ENCODE data around the gene WDR19.
A peak's percentile ranks its signal among the peaks of the same experiment; 100 is the strongest.
"Not testable (repeated sequence)": the region's sequence is repeated elsewhere in the genome, so short reads cannot be mapped to it uniquely, and the experiment has no call there.

Gene WDR19

DNA sequence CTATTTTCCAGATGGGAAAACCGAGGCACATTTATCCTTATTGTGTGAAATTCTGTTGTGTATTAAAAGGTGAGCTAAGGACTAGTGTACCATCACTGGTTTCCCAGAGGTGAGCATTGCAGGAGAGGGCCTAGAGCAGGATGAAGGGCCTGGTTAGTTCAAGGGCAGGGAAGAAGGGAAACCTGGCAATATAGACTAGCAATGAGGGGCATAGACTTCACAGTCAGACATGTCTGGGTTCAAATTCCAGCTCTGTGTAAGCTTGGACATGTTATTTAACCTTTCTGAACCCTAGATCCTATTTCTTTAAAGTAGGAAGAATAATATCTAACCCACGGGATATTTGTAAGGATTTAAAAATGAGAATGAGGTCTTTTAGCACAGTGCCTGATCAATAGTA lies 50.8 kb downstream of the WDR19 start:
- DNase-seq (ENCODE audit: low spot score): no peak

DNA sequence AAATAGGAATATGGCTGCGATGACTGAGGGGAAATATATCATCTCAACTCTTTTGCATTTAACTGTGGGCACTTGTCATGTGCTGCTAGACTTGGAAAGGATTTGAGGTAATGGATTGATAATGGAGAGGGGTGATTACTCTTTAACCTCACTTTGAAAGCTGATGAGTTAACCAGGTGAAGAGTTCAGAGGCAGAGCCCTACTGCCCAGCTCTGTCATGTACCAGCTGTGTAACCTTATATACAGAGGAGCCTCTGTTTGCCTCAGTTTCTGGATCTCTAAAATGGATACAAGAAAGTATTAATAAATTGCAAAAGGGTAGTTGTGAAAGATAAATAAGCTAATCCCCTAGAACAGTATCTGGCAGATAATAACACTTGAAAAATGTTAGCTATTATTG lies 51.5 kb downstream of the WDR19 start:
- DNase-seq (ENCODE audit: low spot score): no peak

DNA sequence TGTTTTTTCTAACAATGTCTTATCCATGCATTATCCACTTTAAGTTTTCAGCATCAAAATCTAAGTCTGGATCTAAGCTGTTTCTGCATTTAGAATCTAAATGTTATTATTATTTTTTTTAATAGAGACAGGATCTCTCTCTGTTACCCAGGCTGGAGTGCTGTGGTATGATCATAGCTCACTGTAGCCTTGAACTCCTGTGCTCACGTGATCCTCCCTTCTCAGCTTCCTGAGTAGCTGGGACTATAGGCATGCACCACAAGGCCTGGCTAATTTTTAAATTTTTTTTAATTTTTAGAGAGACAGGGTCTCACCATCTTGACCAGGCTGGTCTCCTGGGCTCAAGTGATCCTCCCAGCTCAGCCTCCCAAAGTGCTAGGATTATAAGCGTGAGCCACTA lies 52.7 kb downstream of the WDR19 start:
- no peak for DNase-seq (ENCODE audit: low spot score)

DNA sequence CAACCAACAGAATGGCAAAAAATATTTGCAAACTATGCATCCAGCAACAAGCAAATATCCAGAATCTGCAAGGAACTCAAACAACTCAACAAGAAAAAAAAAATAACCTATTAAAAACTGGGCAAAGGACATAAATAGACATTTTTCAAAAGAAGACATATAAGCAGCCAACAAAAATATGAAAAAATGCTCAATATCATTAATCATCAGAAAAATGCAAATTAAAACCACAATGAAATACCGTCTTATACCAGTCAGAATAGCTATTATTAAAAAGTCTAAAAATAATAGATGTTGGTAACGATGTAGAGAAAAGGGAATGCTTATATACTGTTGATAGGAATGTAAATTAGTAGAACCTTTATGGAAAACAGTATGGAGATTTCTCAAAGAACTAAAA lies 53.4 kb downstream of the WDR19 start:
- no peak for DNase-seq (ENCODE audit: low spot score)

DNA sequence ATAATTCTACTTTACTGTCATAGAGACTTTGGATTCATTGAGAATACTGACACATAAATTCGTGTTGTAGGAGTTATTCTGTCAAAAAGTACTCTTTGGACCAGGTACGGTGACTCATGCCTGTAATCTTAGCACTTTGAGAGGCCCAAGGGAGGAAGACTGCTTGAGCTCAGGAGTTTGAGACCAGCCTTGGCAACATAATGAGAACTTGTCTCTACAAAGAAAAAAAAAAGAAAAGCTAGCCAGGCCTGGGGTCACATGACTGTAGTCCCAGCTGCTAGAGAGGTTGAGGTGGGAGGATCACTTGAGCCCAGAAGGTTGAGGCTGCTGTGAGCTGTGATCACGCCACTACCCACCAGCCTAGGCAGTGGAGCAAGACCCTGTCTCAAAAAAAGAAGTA lies 54.9 kb downstream of the WDR19 start:
- no peak for DNase-seq (ENCODE audit: low spot score)

DNA sequence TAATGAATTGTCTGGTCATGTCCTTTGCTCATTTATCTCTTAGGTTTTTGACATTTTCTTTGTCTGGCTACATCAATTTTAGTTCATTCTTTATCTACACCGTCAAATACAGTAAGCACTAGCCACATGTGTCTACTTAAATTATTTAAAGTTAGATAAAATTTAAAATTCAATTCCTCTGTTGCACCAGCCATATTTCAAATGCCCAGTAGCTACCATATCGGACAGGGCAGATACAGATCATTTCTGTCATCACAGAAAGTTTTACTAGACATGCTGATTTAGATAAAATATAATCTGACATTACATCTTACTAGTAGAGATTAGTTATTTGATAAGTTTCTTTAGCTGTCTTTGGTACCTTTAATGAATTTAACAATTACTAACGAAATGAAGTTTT lies 61.1 kb downstream of the WDR19 start:
- no peak for DNase-seq (ENCODE audit: low spot score)

DNA sequence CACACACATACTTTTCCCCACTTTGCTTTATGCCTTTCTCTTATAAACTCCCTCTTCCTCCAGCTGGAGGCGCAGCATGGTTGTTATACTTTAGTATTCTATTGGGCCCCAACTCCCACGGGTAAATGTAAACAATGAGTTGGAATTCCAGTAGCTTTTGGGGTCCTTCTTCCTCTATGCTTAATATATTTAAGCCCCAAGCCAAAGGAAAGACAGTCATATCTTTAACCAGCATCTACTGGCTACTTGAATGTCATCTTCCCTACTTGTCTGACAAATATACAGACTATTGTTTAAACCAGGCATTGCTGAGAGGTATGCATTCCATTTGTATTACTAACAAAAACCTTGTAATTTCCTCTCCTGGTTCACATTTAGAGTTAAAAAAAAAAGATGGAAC lies 72.9 kb downstream of the WDR19 start:
- peak; percentile 31 for DNase-seq (ENCODE audit: low spot score)

DNA sequence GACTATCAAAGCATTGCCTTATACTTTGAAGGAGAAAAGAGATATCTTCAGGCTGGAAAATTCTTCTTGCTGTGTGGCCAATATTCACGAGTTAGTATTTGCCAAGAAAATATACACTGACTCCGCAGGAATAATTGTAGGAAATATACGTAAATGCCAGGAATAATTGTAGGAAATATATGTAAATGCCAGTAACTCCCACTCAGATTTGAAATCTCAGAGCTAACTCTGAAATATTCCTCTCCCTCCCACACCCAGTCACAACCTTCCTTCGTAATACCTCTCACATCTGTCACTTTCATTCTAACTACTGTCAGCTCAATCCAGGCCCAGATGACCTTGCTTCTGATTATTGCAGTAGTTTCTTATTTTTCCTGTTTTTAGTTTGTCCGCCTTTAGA lies 73.5 kb downstream of the WDR19 start:
- DNase-seq (ENCODE audit: low spot score): no peak

DNA sequence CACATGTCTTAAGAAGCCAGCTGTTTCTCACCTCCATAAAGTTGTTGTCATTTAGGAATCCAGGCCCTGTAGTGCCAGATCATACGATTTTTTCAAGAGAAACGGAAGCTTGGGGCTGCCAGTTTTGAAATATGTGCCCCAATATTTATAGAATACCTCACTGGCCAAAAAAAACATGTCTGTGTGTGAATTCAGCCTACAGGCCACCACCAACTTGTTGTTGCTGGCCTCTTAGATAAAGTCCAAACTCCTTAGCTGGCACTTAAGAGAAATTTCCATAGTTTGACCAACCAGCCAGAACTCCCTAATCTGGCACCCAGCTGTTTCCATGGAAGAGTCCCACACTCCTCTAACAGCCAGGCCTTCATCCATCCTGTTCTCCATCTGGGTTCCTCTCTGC lies 74.1 kb downstream of the WDR19 start:
- DNase-seq (ENCODE audit: low spot score): no peak

DNA sequence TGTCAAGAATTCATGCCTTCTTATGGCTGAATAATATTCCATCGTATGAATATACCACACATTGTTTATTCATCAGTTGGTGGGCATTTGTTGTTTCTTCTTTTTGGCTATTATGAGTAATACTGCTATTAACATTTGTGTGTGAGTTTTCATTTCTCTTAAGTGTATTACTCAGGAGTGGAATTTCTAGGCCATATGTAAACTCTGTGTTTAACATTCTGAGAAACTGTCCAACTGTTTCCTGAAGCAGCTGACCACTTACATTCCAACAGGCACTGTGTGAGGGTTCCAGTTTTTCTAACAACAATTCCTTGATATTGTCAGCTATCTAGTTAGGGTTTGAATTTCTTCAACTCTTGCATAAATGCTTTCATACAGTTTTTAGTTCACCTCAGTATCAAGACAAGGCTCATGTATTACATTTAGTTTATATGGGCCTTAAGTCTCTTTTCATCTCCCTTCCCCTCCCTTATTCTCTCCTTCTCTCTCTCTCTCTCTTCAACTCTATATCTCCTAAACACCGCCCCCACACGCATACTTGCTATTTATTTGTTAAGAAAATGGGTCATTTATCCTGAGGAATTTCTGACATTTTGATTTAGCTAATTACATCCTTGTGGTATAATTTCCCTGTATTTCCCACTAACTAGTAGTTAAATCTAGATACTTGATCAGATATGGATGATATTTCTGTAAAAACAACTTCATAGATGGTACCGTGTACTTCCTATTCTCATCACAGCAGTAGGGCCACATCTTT lies 77.4 kb downstream of the WDR19 start:
- no peak for DNase-seq (ENCODE audit: low spot score)

DNA sequence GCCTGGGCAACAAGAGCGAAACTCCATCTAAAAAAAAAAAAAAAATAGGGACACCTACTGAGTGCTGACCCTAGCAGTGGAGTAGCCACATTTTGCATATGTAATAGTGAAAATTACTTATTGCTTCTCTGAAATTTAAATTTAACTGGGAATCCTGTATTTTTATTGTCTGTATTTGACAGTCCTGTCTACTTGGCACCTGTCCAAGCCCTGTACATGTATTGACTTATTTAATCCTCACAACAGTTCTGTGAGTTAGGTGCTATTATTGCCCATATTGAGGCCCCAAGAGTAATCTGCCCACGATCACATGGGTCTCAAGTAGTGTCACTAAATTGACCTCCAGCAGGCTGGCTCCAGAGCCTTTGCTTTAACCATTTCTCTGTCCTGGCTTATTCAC lies 81.6 kb downstream of the WDR19 start:
- no peak for DNase-seq (ENCODE audit: low spot score)

DNA sequence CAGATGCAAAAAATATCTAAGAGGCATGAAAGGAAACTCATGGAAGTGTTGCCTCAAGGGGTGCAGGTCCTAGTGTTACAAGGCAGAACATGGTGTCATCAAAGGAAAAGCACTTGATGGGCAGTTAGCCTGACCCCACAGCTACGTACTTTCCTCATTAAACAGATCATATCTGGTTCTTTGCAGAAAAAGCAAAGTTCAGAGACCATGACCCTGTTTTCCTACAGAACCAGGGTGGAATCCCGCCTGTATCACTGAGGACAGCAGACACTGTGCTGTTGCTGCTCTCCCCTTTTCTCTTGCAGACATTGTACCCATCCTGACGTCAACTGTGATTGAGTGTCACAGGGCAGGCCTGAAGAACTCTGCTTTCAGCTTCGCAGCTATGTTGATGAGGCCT lies 92.2 kb downstream of the WDR19 start:
- no peak for DNase-seq (ENCODE audit: low spot score)

DNA sequence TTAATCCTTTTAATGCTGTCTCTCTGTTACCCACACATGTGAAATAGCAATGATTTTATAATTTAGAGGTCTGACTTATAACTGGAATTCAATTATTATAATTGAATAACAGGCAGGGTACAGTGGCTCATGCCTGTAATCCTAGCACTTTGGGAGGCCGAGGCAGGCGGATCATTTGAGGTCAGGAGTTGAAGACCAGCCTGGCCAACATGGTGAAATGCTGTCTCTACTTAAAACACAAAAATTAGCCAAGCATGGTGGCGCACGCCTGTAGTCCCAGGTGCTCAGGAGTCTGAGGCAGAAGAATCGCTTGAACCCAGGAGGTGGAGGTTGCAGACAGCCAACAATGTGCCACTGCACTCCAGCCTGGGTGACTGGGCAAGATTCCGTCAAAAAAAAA lies 95.3 kb downstream of the WDR19 start:
- DNase-seq (ENCODE audit: low spot score): not testable (repeated sequence)

DNA sequence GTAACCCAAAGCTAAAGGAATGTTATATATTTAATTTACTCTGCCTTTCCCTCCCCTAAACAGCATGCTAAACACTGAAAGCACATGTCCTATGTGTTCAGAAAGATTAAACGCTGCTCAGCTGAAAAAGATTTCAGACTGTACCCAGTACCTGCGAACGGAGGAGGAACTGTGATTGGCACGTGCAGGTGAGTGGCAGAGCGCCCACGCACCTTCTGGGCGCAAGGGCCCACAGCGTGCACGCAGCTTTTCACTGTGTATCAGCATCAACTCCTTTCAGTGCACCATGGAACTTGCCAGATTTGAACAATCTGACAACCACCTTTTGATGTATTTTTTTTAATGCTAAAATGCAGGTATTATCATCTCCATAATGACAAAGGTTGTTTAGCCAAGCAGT lies 96.1 kb downstream of the WDR19 start:
- no peak for DNase-seq (ENCODE audit: low spot score)

DNA sequence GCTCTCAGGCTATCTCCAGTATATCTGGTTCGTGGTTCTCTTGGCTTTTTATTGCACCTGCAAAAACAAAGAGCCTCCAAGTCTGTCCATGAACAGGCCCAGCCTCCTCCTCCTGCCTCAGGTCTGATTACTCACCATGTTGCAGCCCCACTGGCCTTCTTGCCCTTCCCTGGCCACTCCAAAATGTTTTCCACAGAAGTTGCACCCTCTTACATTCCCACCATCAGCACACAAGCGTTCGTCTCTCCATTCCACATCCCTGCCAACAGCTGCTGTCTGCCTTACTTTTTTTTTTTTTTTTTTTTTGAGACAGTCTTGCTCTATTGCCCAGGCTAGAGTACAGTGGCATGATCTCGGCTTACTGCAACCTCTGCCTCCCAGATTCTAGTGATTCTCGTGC lies 97.1 kb downstream of the WDR19 start:
- DNase-seq (ENCODE audit: low spot score): no peak

DNA sequence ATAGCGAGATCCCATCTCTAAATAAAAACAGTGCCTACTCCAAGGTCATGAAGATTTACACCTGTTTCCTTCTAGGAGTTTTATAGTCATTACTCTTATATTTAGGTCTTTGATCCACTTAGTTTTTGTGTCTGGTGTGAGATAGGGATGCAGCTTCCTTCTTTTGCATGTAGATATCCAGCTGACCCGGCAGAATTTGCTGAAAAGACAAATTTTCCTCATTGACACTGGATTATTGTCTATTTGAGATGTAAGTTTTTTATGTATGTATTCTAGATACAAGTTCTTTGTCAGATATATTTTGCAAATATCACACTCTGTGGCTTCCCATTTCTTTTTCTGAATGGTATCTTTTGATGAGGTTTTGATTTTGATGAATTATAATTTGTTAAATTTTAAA lies 98.4 kb downstream of the WDR19 start:
- no peak for DNase-seq (ENCODE audit: low spot score)

DNA sequence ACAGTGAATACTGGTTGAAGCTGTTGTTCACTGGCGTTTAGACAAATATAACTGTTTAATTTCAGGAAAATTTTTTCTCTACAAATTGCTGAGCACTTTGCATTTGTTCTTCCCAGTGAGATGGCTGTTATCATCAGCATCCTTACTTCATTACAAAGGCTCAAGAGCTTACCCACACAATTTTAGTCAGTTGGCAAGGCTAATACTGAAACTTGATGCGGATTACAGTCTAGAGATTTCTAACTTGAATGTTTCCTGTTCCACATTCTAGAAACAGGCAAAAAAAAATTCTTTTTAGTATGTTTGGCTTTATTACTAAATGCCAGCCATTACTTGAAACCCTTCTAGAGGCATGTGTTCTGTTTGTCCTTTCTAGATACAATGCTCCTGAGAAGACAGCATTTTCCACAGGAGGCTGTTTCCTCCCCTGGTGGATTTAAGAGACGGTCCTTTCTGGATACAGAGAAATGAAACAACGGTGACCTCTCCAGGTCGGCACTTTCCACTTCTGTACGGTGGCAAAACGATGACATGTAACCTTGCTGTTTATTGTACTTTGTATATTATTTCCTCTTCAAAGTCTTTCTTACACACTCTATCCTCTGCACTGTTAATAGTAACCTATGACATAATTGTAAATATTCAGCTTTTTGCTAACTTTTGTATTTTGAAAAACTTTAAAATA lies 102.9 kb downstream of the WDR19 start:
- DNase-seq (ENCODE audit: low spot score): no peak

DNA sequence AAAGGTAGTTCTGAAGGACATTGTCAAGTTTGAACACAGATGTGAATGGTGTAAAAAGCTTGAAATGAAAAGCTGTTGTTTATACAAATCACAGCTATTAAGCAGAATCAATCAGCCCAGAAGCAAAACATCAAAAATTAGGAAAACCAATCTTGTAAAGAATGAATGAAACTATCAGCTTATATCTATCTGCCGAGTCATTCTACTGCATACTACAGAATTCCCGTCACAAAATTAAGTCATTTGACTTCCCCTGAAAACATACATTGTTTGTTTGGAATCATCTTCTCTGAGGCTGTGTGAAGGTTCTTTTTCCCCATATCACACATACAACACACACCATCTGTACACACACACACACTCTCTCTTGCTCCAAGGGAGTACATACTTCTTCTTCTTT lies 103.5 kb downstream of the WDR19 start:
- no peak for DNase-seq (ENCODE audit: low spot score)

DNA sequence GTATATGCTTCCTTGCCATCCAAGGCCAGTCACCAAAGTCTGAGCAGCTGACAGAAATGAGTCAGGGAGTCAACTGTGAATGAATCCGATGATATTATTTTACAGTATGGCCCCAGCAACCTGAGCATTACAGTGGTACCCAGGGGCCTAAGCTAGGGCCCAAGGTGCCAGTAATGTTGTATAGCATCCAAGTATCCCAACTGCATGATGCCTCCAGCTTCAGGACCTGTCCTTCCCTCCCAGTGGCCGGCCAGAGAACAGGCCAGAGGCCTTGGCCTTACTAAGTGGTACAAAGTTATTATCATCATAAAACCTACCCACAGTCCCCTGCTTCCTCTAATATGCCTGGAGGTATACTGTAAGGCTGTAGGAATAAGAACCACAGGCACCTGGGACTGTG lies 103.9 kb downstream of the WDR19 start:
- DNase-seq (ENCODE audit: low spot score): no peak

DNA sequence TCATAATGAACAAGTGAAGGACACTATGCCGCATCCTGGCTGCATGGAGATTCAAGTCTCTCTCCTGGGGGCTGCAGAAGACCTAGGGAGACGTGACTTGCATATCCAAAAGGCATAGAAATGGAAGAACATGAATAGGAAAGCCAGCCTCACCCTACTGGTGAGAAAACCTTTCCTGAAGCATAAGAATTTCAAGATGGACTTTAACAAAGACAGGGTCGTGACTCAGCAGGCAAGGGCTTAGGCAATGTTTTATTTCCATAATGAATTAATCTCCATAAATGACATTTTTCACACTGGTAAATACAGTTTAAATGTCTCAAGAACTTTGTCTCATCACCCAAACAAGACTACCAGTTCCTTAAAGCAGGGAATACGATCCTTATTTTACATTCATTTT lies 104.9 kb downstream of the WDR19 start:
- no peak for DNase-seq (ENCODE audit: low spot score)

DNA sequence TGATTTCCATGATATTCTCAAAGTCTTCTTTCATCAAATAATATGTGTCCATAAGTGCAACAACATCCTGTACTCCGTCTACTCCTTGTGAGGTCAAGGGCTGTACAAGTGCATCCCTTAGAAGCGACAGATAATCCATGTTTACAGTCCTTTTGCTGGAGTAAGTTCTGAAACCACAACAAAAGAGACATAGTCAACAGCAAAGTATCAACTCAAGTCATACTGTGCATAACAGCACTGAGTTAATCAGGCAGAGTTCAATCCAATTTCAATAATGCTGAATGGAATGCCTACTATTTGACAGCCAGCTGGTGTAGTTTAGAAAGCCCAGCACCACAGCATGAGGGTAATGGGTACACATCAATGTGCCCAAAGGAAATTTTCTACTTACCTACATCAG lies 109.4 kb downstream of the WDR19 start:
- DNase-seq (ENCODE audit: low spot score): no peak

DNA sequence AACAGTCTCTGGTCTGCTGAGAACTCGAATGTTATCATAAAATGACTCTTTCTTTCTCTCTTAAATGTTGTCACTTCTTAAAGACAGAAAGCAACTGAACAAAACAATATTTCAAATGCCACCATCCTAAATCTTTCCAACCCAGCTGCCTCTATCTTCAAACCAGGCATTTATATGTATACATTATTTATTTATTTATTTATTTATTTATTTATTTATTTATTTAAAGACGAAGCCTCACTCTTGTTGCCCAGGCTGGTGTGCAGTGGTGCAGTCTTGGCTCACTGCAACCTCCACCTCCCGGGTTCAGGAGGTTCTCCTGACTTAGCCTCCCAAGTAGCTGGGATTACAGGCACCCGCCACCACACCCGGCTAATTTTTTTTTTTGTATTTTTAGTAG lies 110.1 kb downstream of the WDR19 start:
- DNase-seq (ENCODE audit: low spot score): not testable (repeated sequence)

DNA sequence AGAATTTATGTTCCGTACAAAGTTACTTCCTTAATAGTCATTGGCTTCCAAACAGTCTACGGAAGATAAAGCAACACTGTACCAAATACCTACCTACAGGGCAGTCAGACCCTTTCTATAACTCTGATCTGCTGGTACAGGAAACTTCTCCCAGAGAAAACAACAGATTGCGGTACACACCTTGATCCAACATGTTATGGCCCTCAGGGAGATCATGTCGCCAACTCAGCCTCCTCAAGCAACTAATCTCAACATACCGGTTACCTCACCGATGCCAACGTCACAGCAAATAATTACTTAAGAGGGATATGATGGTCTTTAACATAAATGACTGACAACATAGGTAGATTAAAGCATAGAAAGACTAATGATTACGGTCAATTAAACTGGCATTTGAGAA lies 113.5 kb downstream of the WDR19 start:
- DNase-seq (ENCODE audit: low spot score): no peak

DNA sequence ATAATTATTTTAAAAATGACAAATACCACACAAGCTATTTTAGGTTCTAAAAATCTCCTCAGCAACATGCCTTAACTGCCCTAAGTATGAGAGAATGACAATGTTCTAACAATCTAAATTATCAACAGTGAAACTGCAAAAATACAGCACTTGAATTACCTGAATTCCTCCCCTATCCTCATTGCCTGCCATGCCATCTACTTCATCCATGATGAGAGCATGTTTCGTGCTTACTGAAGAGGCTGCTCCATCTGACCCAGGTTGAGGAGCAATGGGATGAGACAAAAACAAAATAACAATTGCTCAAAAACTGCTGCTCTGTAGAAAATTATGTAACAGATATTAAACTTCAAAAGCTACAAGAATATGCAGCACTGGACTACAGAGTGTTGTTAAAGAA lies 120.6 kb downstream of the WDR19 start:
- no peak for DNase-seq (ENCODE audit: low spot score)
